Fibroblast of upper back skin (primary cell): ENCODE results near the gene ASPA.

ENCODE experiments used
- DNase-seq: peaks from one replicate; pipeline ENCODE4 v3.0.0-alpha.2; 2013

ASPA gene

DNA sequence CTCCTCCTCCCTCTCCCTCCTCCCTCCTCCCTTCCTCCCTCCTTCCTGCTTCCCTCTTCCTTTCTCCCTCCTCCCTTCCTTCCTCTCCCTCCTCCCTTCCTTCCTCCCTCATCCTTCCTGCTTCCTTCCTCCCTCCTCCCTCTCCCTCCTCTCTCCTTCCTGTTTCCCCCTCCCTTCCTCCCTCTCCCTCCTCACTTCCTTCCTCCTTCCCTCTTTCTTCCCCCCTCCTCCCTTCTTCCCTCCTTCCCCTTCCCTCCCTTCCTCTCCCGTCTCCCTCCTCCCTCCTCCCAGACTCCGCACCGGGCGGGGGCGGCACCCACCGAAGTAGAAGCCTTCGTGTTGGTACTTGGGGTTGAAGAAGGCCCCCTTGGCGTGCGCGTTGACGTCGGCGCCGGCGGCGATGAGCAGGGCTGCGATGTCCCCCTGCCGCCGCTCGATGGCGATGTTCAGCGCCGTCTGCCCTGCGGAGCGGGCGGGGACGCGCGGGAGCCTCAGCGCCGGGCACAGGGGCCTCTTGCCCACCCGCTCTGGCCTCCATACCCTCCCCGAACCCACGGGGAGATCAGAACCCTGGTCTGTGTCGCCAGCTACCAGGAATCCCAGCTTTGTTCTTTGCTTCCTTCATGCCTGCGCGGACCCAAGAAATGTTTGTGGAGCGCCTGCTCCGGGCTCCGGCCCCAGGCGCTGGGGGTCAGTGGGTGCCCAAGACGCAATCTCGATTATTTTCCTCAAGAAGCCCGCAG is 59.6 kb downstream of the ASPA start:
- DNase-seq: peak; percentile 73

DNA sequence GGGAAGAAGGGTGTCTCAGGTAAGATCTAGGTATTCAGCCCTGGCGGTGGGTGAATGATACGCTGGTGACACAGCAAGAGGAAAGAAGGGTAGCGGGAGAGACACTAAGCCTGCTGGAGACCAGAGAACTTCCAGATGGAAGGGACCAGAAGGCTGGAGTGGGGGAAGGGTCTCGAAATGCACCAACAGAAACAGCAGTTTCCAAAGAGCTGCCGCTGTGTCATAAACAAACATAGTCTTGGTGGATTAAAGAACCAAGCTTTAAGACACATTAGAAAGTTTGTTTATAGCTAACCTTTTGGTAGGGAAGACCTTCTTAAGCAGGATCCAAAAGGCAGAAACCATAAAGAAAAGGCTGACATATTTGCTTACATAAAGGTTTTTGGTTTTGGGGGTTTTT is 60.9 kb downstream of the ASPA start:
- no peak for DNase-seq

DNA sequence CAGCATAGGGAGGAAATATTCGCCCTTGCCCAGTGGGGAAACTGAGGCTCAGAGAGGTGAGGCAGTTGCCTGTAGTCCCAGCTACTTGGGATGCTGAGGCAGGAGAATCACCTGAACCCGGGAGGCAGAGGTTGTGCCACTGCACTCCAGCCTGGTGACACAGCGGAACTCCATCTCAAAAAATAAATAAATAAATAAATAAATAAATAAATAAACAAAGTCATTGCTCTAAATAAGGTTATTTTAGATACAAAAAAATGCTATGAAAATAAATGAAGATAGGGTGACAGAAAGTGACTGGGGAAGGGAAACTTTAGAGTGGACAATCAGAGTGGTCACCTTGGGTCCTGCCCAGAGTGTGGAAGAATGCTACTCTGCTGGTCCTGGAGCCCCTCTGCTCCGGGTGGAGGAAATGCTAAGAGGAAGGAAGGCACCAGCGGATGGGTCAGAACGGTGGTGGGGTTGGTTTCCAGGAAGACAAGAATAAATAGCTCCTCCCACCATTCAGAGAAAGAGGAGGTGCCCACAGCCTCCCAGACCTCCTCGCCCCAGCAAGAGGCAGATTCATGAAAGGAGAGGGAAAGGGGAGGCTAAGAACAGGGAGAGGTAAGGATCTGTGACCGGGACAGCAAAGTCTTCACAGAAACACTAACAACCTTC is 64.2 kb downstream of the ASPA start:
- no peak for DNase-seq

DNA sequence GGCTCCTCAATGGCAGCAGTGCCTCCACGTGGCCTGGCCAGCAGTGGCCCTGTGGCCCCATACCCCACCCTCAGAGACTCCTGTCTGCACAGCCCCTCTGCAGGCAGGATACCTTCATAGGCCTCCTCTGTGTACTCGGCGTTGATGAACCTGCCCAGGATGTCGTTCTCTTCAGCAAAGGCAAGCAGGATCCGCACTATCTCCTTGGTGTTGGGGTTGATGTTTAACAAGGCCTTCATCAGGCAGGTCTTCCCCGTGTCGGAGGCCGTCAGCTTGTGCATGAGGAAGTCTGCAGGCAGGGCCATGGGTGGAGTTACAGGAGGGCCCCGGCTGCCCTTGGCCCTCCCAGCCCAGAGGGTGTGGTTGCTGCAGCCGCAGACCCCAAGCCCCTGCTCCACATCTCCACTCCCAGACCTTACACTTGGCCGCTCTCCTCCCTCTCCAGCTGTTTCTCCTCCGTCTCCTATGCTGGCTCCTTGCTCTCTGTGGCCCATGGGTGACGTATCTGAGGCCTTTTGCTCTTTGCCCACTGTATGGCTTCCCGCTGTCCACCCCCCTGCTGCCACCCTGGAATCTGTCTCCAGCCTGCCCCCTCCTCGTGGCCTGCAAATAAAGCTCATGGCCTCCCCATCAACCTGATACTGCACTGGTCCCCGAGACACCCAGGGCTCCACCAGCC is 66.8 kb downstream of the ASPA start:
- DNase-seq: no peak

DNA sequence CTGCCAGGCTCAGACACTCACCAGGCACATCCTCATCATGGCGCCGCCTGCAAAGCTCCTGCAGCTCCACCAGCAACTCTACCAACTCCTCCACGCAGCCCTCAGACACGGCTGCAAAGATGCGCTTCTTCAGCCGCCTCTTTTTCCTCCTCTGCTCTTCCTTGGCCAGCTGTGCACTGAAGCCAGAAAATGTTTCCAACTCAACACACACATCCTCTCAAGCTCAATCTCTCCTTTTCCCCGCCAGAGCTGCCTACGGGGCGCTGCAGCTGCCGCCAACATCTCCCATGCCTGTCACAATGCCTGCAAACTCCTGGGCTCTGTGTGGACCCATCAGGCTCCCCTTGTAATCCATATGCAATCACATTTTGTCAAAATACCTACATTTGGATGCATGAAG is 67.7 kb downstream of the ASPA start:
- DNase-seq: no peak

DNA sequence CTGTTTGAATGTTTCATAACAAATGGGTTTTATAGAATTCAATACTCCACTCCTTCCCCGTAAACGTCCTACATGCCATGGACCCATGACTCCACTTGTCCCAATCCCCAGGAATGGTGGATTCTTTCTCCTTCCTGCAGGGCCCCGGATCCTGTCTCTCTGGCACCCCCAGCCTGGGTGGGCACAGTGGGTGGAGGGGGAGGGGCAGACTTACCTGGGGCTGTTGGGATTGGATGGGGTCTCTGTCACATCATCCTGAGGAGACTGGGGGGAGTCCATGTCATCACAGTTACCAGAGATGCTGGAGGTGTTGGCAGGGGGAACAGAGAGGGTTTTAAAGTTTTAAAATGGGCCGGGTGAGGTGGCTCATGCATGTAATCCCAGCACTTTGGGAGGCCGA is 68.6 kb downstream of the ASPA start:
- DNase-seq: no peak

DNA sequence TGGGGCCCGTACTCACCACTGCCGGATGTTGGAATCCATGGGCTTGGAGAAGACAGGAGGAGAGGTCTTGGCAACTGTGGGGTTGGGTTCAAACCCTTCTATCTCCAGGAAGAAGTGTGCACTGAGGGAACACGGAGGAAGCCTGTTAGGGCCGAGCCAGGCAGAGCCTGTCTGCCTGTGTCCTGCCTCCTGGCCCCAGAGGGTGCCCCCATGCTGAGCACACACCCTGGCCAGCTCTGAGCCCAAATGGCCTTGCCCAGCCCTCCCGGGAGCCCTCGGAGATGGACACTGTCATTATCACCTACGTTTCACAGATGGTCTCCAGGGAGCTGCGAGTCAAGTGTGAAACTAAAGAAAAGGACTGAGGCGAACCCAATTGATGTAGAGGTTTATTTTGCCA is 69.4 kb downstream of the ASPA start:
- no peak for DNase-seq

DNA sequence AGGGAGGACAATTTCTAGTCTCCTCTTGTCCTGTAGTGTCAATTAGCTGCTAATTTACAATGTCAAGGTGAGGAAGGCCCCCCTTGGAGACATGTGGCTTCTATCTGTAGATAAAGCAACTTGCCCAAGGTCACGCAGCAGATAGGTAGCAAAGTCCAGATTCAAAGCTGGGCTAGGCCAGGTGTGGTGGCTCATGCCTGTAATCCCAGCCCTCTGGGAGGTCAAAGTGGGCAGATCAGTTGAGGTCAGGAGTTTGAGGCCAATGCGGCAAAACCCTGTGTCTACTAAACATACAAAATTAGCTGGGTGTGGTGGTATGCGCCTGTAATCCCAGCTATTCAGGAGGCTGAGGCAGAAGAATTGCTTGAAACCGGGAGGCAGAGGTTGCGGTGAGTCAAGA is 70.7 kb downstream of the ASPA start:
- no peak for DNase-seq

DNA sequence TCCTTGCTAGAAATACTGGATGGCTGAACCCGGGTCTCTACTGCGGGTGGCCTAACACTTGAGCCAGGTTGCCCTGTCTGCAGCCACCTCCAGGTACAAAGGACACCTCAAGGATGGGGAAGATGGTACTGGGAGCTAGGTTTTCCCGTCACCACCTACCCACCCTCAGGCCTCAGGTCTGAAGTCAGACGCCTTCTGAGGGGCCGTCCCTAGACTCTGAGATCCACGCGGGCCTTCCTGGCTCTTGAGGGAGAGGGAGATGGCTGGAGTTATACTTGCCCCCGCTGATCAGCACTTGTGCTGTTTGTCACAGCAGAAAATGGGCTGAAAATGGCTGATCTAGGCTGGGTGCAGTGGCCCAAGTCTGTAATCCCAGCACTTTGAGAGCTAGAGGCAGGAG is 71.2 kb downstream of the ASPA start:
- DNase-seq: no peak

DNA sequence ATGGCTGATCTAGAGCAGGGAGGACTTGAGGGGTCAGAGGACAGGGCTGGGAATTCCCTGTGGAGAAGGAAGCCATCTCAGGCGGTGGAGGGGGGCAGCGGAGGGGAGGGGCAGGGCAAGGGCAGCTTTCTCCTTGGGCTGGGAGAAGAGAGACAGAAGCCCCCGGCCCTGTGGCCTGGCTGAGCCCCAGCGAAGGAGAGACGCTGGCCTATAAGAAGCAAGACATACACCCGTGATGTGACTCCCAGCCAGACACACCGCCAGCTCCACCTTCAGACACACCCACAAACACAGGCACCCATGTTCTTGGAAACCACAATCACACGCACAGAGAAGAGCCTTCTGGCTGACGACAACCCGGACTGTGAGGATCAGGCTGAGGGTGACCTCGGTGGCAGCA is 71.8 kb downstream of the ASPA start:
- no peak for DNase-seq

DNA sequence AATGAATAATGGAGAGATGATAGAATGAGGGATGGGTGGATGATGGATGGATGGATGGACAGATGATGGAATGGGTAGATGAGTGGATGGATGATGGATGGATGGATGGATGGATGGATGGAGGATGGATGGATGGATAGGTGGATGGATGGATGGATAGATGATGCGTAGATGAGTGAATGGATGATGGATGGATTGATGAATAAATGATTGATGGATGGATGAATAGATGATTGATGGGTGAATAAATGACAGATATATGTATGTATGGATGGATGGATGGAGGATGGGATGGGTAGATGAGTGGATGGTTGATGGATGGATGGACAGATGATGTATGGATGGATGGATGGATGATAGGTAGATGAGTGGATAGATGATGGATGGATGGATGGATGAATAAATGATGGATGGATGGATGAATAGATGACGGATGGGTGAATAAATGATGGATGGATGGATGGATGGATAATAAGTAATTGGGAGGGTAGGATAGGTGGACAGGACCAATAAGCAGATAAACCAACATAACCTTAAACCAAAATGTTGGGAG is 73.9 kb downstream of the ASPA start:
- no peak for DNase-seq

DNA sequence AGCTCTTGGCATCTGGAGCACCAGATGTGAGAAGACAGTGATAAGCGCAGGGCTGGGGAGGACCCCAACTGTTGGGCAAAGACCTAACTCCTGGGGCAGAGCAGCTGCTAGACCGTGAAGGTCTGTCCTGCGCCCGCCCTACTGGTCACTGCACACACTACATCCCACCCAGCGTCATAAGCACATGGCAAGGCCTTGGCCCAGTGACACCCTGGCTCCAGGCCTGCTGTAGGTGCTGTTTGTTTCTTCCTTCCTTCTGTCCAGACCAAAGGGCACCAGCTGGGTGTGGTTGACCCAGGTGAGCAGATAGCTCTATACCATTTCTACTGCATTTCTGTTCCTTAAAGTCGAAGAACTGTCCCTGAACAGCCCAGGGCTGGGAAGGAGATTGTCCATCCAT is 75.4 kb downstream of the ASPA start:
- no peak for DNase-seq

DNA sequence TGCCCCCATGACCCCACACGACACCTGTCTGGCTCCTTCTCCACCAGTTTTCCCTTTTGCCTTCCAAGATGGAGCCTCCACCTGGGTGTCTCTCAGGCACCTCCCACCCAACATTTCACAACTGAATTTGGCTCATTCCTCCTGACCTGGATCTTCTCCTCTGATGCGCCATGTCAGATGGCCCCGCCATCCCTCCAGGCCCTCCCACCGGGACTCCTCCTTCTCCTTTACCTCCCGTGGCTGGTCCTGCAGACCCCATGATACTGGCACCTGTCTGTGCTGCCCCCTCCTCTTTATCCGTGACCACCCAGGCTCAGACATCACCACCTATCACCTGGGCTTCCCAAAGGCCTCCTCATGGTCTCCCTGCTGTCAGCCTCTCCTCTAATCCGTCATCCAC is 77.1 kb downstream of the ASPA start:
- DNase-seq: no peak
